SK-N-SH treated with all-trans-retinoic acid at 6 μM for 48 hours (cell line): ENCODE results near the gene ARMH3.

ENCODE experiments used
- ATAC-seq: fragments of 200-7000 bp; cut with Tn5 transposase; 3 replicates; pipeline ENCODE4 v1.9.1; 2020; ENCODE audit warnings: mild to moderate bottlenecking, moderate library complexity
- ARNTL ChIP-seq: fragments of 450-650 bp; formaldehyde crosslinking; IDR thresholded peaks from 2 replicates; pipeline ENCODE4 v1.5.0; 2020; ENCODE audit warnings: low read depth, mild to moderate bottlenecking, moderate library complexity, borderline replicate concordance
- CREB5 ChIP-seq: fragments of 250-450 bp; sonication (Bioruptor Pico); IDR thresholded peaks from 2 replicates; pipeline ENCODE4 v1.5.1; 2020; ENCODE audit warnings: low read depth, mild to moderate bottlenecking, moderate library complexity
- ESRRG ChIP-seq: fragments of 250-450 bp; sonication (Bioruptor Pico); IDR thresholded peaks from 2 replicates; pipeline ENCODE4 v1.6.1; 2021; ENCODE audit warnings: mild to moderate bottlenecking
- ISL1 ChIP-seq: fragments of 250-450 bp; sonication (Bioruptor Pico); IDR thresholded peaks from 2 replicates; pipeline ENCODE4 v2.1.2; 2022; ENCODE audit warnings: mild to moderate bottlenecking, moderate library complexity
- POU6F1 ChIP-seq: fragments of 250-450 bp; sonication (Bioruptor Pico); IDR thresholded peaks from 2 replicates; pipeline ENCODE4 v1.8.0; 2021; ENCODE audit warnings: low read depth, mild to moderate bottlenecking, moderate library complexity, borderline replicate concordance
- PPARA ChIP-seq: fragments of 250-450 bp; sonication (Bioruptor Pico); IDR thresholded peaks from 2 replicates; pipeline ENCODE4 v1.5.0; 2020; ENCODE audit warnings: mild to moderate bottlenecking, borderline replicate concordance
- TCF4 ChIP-seq: fragments of 250-450 bp; sonication (Bioruptor Pico); IDR thresholded peaks from 2 replicates; pipeline ENCODE4 v1.8.0; 2021; ENCODE audit warnings: mild to moderate bottlenecking, moderate library complexity, borderline replicate concordance
- TOX ChIP-seq: fragments of 250-450 bp; sonication (Bioruptor Pico); IDR thresholded peaks from 2 replicates; pipeline ENCODE4 v1.8.0; 2021; ENCODE audit warnings: mild to moderate bottlenecking, moderate library complexity, borderline replicate concordance
- ZFP3 ChIP-seq: fragments of 250-450 bp; sonication (Bioruptor Pico); IDR thresholded peaks from 2 replicates; pipeline ENCODE4 v1.5.0; 2020; ENCODE audit warnings: mild to moderate bottlenecking, moderate library complexity
- ZFP30 ChIP-seq: fragments of 450-650 bp; formaldehyde crosslinking; IDR thresholded peaks from 2 replicates; pipeline ENCODE4 v1.5.0; 2022; ENCODE audit warnings: mild to moderate bottlenecking, moderate library complexity
- ZNF565 ChIP-seq: fragments of 450-650 bp; formaldehyde crosslinking; conservative IDR thresholded peaks from 2 replicates; pipeline ENCODE4 v1.5.0; 2020; ENCODE audit warnings: low read depth, mild to moderate bottlenecking, moderate library complexity
- ZNF70 ChIP-seq: fragments of 450-650 bp; formaldehyde crosslinking; IDR thresholded peaks from 2 replicates; pipeline ENCODE4 v1.5.0; 2020; ENCODE audit warnings: mild to moderate bottlenecking, moderate library complexity
- ZNF8 ChIP-seq: fragments of 450-650 bp; formaldehyde crosslinking; IDR thresholded peaks from 2 replicates; pipeline ENCODE4 v1.5.0; 2020; ENCODE audit warnings: mild to moderate bottlenecking, moderate library complexity
- TF ChIP-seq, protein P1 (sequence below): fragments of 250-450 bp; sonication (Bioruptor Pico); IDR thresholded peaks from 2 replicates; pipeline ENCODE4 v1.5.0; 2020; ENCODE audit warnings: mild to moderate bottlenecking, moderate library complexity
- TF ChIP-seq, protein P2 (sequence below): fragments of 250-450 bp; sonication (Bioruptor Pico); IDR thresholded peaks from 2 replicates; pipeline ENCODE4 v1.5.1; 2021; ENCODE audit warnings: mild to moderate bottlenecking, moderate library complexity

The ARMH3 gene

GRCh38 chr10:101830322-101831168 is 225.4 kb downstream of the ARMH3 start (continued):
- TF ChIP-seq, protein P1, sequence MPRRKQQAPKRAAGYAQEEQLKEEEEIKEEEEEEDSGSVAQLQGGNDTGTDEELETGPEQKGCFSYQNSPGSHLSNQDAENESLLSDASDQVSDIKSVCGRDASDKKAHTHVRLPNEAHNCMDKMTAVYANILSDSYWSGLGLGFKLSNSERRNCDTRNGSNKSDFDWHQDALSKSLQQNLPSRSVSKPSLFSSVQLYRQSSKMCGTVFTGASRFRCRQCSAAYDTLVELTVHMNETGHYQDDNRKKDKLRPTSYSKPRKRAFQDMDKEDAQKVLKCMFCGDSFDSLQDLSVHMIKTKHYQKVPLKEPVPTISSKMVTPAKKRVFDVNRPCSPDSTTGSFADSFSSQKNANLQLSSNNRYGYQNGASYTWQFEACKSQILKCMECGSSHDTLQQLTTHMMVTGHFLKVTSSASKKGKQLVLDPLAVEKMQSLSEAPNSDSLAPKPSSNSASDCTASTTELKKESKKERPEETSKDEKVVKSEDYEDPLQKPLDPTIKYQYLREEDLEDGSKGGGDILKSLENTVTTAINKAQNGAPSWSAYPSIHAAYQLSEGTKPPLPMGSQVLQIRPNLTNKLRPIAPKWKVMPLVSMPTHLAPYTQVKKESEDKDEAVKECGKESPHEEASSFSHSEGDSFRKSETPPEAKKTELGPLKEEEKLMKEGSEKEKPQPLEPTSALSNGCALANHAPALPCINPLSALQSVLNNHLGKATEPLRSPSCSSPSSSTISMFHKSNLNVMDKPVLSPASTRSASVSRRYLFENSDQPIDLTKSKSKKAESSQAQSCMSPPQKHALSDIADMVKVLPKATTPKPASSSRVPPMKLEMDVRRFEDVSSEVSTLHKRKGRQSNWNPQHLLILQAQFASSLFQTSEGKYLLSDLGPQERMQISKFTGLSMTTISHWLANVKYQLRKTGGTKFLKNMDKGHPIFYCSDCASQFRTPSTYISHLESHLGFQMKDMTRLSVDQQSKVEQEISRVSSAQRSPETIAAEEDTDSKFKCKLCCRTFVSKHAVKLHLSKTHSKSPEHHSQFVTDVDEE (CRISPR knock-in tag) = peak; percentile 48; the same call in 1 of the 2 replicates
- TF ChIP-seq, protein P2, sequence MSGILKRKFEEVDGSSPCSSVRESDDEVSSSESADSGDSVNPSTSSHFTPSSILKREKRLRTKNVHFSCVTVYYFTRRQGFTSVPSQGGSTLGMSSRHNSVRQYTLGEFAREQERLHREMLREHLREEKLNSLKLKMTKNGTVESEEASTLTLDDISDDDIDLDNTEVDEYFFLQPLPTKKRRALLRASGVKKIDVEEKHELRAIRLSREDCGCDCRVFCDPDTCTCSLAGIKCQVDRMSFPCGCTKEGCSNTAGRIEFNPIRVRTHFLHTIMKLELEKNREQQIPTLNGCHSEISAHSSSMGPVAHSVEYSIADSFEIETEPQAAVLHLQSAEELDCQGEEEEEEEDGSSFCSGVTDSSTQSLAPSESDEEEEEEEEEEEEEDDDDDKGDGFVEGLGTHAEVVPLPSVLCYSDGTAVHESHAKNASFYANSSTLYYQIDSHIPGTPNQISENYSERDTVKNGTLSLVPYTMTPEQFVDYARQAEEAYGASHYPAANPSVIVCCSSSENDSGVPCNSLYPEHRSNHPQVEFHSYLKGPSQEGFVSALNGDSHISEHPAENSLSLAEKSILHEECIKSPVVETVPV (CRISPR knock-in tag) = no peak
- TF ChIP-seq ZNF70 (CRISPR knock-in tag) = no peak

DNA sequence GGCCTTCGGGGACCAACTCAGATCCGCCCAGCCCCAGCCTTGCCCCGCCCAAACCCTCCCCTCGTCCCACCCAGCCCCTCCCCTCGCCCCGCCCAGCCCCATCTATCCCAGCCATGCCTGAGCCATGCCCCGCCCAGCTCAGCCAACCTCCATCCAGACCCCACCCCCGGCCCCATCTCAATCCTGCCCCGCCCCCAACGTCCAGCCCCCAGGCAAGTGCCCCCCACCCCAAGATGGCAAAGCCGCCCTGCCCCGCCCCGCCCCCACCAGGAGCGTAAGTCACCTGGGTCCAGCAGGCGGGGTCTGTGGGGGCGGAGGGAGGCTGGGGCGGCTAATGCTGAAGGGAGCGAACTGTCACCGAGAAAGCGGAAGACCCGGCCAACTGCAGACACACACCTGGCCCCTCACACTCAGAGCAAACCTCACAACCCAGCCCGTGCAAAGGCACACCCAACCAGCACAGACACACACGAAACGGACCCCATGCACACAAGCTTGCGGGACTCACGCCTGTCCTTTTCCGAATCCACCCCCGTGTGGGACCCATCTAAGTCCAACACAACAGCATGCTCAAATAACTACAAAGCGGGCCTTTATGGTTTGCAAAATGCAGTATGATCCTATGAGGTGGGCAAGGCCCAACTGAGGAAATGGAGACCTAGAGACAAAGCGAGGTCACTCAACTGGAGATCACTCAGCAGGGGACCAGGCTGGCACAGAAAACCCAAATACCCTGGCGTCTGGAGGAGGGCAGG is 226.2 kb downstream of the ARMH3 start:
- no peak for TF ChIP-seq POU6F1 (CRISPR knock-in tag)
- TF ChIP-seq TOX (CRISPR knock-in tag) = no peak
- TF ChIP-seq TCF4 = no peak
- no peak for TF ChIP-seq ISL1 (CRISPR knock-in tag)
- TF ChIP-seq ZFP30 (CRISPR knock-in tag) = no peak
- no peak for TF ChIP-seq ZFP3
- peak; percentile 12 for ATAC-seq

DNA sequence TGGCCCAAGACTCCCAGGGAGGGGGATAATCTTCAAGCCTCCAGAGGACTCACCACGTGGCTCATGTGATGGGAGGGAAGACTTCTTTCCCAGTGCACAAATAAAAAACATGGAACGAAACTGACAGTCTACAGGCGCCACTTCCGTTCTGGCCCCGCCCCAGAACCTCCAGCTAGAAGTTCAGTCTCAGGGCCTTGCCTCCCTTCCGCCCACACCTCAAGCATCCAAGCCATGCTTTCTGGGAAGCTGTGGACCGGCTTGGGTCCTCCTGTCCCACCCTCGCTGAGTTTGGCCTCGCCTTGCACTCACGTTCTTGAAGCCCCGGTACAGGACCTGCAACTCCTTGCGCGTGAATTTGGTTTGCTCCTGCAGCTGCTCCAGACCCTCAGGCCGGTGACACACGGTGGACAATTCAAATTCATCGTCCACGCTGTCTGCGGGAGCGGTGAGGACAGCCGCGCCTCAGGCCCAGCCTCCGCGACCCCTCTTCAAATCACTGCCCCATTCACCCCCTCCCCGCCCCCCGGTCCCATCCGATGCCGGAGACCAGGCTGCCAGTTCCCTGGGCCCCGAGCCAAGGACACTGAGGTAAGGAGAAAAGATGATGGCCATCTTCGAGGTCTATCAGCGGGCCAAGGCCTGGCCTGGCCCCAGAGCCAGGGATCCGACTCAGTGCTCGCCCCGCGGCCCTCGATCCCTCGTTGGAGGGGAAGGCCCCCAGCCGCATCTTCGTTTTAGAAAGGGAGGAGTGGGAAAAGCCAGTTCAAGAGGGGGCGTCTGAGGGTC is 227.0 kb downstream of the ARMH3 start:
- TF ChIP-seq CREB5 (CRISPR knock-in tag) = no peak
- no peak for TF ChIP-seq POU6F1 (CRISPR knock-in tag)
- TF ChIP-seq ZNF8 (CRISPR knock-in tag) = no peak
- TF ChIP-seq PPARA = no peak
- TF ChIP-seq ARNTL (CRISPR knock-in tag) = no peak
- no peak for ATAC-seq

DNA sequence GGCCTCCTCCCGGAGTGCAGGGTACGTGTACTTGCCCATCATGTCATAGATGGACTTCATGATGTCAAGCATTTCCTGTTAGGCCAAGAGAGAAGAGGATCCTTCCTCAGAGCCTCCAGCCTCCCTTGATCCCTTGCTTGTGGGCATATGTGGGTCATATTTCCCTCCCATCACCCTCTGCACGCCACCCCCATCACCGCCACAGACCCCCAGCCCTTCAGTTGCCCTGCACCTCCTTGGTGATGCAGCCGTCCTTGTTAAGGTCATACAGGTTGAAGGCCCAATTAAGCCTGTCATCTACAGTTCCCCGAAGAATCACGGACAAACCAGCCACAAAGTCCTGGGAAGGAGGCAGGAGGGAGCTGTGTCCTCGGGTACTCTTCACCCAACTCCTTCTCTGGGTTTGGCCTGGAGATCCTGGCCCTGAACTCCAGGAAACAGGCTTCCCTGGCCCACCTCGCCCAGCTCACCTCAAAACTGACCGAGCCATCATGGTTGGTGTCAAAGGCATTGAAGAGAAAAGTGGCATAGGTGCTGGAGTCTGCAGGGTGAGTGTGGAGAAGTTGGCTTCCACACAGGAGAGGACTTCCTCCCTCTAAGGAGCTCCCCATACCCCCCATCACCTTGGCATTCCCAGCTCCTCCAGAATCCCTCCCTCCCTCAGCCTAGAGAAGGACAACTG is 227.9 kb downstream of the ARMH3 start:
- no peak for ATAC-seq
- TF ChIP-seq ZFP30 (CRISPR knock-in tag) (no peak), ARNTL (CRISPR knock-in tag) (no peak), PPARA (no peak), ZFP3 (no peak), ZNF70 (CRISPR knock-in tag) (no peak), ZNF565 (CRISPR knock-in tag) (no peak), ESRRG (CRISPR knock-in tag) (no peak)
- TF ChIP-seq, protein P2 (CRISPR knock-in tag) = no peak
- TF ChIP-seq, protein P1 (CRISPR knock-in tag) = no peak
